ENCODE measurements around the gene TH. TPM values are rescaled to one million over a fixed set of nuclear protein-coding genes. Genes with fewer than 3 reads are reported as not detected.

TH gene
- total RNA-seq, 4 donors from 2014 or later, result not detected

DNA sequence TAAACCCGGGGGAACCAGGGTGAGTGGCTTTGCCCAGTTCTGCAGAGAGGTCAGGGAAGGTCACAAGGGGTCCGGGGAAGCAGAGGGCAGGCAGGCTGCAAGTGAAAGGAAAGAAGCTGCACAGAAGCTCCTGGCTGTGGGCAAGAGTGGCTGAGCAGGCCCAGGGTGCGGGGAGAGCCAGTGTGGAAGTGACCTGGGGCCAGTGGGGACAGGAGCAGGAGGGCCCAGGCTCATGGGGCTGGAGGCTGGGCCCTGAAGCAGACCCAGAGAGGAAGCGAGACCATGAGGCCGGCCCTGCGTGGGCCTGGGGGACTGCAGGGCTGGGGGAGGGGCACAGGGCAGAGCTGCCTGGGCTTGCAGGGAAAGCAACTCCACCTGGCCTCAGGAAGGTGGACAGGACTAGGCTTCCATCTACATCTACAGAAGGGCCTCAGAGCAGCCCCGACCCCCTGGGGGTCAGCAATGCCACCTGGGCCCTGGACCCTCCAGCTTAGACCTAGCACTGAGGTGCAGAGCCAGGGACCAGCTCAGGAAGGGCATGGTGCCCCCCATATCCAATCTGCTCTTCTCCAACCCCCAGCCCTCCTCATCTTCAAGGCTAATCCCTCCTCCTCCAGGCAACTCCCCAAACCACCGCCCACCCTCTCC is 44.0 kb downstream of the TH start:
- TF ChIP-seq, protein P1, sequence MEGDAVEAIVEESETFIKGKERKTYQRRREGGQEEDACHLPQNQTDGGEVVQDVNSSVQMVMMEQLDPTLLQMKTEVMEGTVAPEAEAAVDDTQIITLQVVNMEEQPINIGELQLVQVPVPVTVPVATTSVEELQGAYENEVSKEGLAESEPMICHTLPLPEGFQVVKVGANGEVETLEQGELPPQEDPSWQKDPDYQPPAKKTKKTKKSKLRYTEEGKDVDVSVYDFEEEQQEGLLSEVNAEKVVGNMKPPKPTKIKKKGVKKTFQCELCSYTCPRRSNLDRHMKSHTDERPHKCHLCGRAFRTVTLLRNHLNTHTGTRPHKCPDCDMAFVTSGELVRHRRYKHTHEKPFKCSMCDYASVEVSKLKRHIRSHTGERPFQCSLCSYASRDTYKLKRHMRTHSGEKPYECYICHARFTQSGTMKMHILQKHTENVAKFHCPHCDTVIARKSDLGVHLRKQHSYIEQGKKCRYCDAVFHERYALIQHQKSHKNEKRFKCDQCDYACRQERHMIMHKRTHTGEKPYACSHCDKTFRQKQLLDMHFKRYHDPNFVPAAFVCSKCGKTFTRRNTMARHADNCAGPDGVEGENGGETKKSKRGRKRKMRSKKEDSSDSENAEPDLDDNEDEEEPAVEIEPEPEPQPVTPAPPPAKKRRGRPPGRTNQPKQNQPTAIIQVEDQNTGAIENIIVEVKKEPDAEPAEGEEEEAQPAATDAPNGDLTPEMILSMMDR (IDR thresholded peaks at IDR 0.05; ENCODE audit: low read depth), result no peak

DNA sequence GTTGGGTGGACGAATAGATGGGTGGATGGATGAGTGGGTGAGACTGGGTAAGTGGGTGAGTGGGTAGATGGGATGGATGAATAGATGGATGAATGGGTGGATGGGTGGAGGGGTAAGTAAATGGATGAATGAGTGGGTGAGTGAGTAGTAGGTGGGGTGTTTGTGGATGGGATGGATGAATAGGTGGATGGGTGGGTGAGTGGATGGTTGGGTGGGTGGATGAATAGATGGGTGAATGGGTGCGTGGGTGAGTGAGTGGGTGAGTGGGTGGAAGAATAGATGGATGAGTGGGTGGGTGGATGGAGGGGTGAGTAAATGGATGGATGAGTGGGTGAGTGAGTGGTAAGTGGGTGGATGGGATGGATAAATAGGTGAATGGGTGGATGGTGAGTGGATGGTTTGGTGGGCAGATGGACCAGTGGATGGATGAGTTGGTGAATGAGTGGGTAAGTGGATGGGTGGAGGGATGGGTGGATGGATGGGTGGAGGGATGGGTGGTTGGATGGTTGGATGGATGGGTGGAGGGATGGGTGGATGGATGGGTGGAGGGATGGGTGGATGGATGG is 45.0 kb downstream of the TH start:
- TF ChIP-seq, protein P1 (IDR thresholded peaks at IDR 0.05; ENCODE audit: low read depth), result no peak

DNA sequence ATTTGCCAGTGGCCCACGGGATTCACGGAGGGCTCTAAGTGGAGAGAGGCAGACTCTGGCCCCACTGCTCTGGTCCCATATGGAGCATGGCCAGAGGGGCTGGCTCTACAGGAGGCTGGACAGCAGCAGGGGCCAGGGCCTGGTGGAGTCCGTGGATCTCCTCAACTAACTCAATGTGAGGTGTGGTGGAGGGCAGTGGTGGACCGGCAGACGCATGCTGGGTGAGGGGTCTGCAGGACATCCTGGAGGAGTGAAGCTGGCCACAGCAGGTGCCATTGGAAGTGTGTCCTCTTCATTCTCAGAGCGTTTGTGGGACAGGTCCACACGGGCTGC is 48.0 kb downstream of the TH start:
- TF ChIP-seq, protein P1 (IDR thresholded peaks at IDR 0.05; ENCODE audit: low read depth), result no peak

DNA sequence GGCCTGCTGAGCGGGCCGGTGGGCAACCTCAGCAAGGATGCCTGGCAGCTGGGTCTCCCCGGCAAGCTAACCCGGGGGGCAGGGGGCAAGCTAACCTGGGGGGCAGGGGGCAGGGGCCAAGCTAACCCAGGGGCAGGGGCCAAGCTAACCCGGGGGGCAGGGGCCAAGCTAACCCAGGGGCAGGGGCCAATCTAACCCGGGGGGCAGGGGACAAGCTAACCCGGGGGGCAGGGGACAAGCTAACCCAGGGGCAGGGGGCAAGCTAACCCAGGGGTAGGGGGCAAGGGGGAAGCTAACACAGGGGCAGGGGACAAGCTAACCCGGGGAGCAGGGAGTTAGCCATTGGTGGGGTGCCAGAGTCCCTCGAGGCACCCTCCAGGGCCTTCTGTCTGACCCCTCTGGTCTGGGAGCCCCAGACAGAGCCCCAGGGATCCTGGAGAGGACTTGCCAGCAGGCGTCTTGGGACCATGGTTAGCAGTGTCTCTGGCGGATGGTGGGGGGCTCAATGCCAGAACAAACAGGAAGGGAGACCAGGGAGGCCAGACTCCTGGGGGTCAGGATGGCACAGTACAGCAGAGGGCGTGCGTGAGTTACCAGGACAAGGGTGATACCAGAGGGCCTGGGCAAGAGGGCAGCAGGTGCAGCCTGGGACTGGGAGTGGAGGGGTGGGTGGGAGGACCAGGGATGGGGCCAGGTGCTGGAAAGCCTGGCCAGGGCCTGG is 48.5 kb downstream of the TH start:
- TF ChIP-seq, protein P1 (IDR thresholded peaks at IDR 0.05; ENCODE audit: low read depth), result no peak

DNA sequence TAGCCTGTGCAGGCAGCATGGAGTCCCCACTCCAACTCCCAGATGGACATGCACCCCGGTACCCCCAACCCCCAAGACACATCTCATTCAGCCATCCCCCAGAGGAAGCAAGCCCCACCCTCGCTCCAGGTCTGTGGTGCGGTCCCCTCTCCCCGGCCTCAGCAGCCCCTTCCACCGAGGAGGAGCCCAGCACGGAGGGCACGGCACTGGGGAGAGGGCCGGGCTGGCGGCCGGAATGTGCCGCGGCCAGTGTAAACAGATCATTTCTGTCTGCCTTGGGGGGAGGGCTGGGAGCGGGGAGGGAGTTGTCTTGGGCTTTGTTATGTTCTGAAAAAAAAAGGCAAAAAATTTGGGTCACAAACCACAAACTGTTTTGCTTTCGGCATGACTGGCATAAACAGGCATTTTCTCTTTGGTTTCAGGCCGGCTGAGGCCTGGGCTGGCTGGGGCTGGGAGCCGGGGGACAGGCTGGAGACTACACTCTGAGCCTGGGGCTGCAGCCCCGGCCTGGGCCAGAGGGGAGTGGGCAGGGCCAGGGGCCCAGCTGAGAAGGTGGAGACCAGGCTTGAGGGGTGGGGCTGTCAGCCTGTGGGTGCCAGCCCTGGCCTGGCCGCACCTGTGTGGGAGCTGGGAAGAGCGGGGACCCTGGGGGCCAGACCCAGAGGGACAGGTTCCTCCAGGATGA is 49.3 kb downstream of the TH start:
- TF ChIP-seq, protein P1 (IDR thresholded peaks at IDR 0.05; ENCODE audit: low read depth), result no peak

DNA sequence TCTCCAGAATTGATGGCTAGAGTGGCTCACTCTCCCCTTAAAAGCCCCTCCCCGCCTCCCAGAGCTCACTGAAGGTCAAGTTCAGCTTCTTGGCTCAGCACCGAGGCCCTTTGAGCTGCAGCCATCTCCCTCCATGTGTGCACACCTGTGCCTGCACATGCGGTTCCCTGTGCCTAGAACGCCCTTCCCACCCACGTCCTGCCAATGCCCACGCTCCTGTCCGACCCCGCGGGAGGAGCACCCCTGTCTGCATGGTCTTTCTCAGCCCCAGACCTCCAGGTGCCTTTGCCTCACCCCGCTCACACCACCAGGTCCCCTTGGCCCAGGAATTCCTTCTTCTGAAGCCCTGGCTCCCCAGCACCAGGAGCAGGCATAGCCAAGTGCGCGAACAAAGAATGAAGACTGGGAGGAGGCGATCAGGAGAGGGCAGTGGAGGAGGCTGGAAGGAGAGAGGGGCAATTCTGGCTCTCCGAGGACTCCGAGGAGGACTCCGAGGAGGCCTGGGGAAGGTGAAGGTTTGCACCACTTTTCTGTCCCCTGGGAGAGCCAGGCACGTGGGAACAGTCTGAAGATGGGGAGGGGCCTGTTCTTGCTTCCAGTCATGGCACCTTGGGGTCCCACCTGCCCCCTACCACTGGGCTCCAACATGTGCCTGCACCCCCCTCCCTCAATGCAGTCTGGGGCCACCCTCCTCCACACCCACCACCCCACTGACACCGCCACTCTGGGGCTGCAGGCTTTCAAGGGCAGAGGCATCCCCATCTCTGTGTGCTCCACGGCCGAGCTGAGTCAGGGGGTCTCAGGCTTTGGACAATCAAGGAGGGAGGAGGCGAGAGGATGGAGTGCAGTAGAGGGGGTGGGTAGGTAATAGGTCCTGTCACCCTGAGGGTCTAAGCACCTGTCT is 50.1 kb downstream of the TH start:
- TF ChIP-seq, protein P1 (IDR thresholded peaks at IDR 0.05; ENCODE audit: low read depth), result no peak
